Measurements from ENCODE around the gene ENHO.

- TF ChIP-seq CTCF (conservative IDR thresholded peaks at IDR 0.05 in 1 of 2, IDR thresholded peaks at IDR 0.05 in 1 of 2; ENCODE audit: low read depth in 1 of 2, low read length in 2 of 2) (no peak), EZH2 (IDR thresholded peaks at IDR 0.05; ENCODE audit: low read length, missing control alignments) (no peak)
Measured at GRCh38 chr9:34502471-34502870, 20.3 kb downstream of the ENHO start.
